ENCODE results near the gene TMPRSS13.
"Not testable (repeated sequence)": the region's sequence is repeated elsewhere in the genome, so short reads cannot be mapped to it uniquely, and the experiment has no call there.

TMPRSS13 gene

GRCh38 chr11:117929142-117929915 lies at the start of gene TMPRSS13:
Gene TMPRSS13, minus strand, starts transcription at chr11:117929402. Its CDS starts 95 bp downstream, at chr11:117929307.
- no peak for DNase-seq (ENCODE audit: low read depth in 2 of 2)

DNA sequence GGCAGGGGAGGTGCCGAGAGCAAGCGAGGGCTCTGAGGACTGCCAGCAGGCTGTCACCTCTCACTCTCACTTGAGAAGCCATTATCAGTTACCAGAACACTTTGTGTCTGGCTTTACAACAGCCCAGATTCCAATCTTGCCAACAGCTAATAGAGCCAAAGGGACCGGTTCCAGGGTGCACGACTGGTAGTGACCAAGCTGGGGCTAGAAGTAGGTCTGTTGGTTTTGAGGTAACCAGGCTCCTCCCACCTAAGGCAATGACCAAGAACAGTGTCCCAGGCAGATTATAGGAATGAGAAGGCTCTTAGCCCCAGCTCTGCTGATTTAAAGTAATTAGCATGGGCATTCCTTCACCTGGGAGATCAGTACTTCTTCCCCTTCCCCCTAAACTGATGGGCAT lies 49.8 kb upstream of the TMPRSS13 start:
- DNase-seq (ENCODE audit: low read depth in 2 of 2), result no peak

- not testable (repeated sequence) for DNase-seq (ENCODE audit: low read depth in 2 of 2)
These were observed 49.2 kb upstream of the TMPRSS13 start for GRCh38 chr11:117978291-117978910.

GRCh38 chr11:117977612-117978264 lies 48.5 kb upstream of the TMPRSS13 start:
- DNase-seq (ENCODE audit: low read depth in 2 of 2), result not testable (repeated sequence)

DNA sequence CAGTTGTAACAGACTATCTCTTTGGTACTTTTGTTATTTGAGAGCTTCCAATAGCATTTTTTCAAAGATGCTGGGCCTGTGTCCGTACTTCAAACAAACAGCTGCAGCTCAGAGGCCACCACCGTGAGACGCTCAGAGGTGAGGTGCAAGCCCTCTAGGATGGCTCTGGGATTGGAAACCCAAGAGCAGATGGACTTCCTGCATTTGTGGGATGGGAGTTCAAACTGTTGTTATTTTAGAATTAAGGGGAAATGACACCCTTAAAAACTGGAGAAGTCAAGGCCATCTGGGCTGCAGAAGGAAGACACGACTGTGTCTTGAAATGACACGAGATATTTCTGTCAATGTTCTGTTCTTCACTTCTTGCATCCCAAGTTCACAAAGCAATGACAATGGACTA lies 47.8 kb upstream of the TMPRSS13 start:
- no peak for DNase-seq (ENCODE audit: low read depth in 2 of 2)

- DNase-seq (ENCODE audit: low read depth in 2 of 2), result no peak
These were observed 47.2 kb upstream of the TMPRSS13 start for GRCh38 chr11:117976445-117976844.

GRCh38 chr11:117973503-117973860 lies 44.3 kb upstream of the TMPRSS13 start:
- no peak for DNase-seq (ENCODE audit: low read depth in 2 of 2)

DNA sequence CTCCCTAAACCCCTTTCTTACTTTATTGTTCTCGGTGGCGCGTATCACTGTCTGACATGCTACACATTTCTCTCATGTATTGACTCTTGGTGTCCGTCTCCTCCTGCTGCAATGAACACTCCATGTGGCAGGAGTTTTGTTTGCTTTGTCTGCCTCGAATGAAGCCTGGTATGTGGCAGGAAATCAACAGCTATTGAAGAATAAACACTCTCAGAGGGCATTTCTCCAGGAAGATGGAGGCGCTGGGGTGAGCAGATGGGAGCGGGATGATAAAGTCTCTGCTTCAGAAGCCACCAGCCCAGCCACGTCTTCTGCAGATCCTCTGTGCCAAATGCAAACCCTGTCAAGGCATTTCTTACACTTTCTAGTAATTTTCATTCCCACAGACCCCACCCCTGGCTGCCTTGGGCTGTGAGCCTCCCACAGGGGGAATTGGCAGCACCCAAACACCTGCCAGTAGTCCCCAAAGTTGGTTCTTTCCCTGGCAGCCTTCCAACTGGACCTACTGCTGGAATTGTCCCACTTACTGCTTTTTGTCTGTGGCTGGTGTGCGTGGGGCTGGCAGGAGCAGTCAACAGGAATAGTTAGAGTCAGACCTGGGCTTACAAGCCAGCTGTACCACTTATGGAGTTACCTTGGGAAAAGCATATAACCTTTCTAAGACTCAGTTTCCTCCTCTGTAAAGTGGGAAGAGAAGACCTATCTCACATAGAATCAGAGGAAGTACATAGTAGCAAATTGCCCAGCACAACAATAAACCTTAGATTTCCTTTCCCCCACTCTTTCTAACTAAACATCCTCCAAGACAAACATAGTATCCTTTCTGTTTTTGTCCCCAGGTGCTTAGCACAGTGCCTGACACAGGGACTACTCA lies 43.7 kb upstream of the TMPRSS13 start:
- DNase-seq (ENCODE audit: low read depth in 2 of 2), result no peak

- DNase-seq (ENCODE audit: low read depth in 2 of 2), result no peak
These were observed 42.8 kb upstream of the TMPRSS13 start for GRCh38 chr11:117972044-117972443.

DNA sequence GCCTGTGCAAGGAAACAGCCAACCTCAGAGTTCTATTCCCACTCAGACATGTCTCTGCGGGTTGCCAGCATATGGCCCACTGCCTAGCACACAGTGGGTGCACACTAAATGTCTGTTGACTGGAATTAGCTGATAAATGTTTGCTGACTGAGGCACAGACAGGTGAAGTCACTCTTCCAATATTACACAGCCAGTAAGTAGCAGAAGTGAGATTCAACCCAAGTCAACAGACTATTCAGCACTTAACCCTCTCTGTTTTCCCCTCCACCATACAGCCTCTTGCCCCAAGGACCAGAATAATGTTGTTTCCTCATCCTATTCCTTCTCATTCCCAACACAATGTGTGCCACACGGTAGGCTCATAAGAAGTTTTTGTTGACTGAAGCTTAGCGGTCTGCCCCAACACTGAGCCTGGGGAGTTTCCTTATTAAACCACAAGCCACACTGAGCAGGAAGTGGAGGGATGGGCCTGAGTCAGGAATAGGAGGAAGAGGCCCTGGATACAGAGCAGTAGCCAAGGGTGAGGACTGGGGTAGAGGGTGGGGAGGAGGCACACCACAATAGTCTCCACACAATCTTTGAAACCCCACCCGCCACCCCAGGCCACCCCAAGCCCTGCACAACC lies 41.3 kb upstream of the TMPRSS13 start:
- DNase-seq (ENCODE audit: low read depth in 2 of 2), result no peak

DNA sequence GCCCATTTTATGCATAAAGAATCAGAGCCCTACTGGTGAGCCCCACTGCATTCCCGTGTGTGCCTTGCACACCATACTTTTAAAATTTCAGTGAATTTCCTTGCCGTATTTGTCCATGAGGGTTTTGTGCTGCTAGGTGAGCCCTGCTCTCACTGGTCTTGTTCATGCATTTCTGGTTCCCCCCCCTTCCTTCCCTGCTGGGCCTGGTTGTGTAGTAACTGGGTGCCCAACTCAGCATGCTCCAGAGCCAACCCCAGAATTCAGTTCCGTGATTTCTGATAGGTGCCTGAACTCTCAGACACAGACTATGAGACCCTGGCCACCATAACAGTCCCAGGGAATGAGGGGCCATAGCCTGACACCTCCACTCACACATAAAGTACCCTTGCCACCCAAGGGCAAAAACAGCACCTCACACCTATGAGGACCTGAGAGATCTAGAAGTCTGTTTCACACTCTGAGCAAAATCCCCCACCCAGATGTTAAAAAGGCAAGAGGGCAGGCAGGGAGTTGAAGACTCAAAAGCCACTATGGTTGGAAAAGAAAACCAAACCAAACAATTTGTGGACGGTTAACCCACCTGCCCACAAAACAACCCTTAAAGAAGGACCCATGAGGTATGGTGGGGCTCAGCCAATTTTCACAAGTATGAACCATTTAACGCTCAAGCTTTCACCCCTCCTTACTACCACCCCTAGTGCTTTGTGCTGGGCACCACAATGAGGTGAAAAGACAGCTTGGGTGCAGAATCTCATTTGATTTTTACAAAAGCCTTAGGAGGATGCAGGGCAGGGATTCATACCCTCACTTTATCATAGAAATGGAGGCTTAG lies 40.2 kb upstream of the TMPRSS13 start:
- DNase-seq (ENCODE audit: low read depth in 2 of 2), result no peak

- DNase-seq (ENCODE audit: low read depth in 2 of 2), result no peak
These were observed 37.7 kb upstream of the TMPRSS13 start for GRCh38 chr11:117966908-117967307.

GRCh38 chr11:117962826-117963225 lies 33.6 kb upstream of the TMPRSS13 start:
- DNase-seq (ENCODE audit: low read depth in 2 of 2), result no peak

DNA sequence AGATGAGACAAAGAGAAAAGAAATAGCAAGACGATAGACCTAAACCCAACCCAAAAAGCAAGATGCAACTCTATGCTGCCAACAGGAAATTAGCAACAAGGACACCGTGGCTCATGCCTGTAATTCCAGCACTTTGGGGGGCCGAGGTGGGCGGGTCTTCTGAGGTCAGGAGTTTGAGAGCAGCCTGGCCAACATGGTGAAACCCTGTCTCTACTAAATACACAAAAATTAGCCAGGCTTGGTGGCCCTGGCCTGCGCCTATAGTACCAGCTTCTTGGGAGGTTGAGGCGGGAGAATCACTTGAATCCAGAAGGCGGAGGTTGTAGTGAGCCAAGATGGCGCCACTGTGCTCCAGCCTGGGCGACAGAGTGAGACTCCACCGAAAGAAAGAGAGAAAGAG lies 32.7 kb upstream of the TMPRSS13 start:
- no peak for DNase-seq (ENCODE audit: low read depth in 2 of 2)

- no peak for DNase-seq (ENCODE audit: low read depth in 2 of 2)
These were observed 31.2 kb upstream of the TMPRSS13 start for GRCh38 chr11:117960406-117960805.

DNA sequence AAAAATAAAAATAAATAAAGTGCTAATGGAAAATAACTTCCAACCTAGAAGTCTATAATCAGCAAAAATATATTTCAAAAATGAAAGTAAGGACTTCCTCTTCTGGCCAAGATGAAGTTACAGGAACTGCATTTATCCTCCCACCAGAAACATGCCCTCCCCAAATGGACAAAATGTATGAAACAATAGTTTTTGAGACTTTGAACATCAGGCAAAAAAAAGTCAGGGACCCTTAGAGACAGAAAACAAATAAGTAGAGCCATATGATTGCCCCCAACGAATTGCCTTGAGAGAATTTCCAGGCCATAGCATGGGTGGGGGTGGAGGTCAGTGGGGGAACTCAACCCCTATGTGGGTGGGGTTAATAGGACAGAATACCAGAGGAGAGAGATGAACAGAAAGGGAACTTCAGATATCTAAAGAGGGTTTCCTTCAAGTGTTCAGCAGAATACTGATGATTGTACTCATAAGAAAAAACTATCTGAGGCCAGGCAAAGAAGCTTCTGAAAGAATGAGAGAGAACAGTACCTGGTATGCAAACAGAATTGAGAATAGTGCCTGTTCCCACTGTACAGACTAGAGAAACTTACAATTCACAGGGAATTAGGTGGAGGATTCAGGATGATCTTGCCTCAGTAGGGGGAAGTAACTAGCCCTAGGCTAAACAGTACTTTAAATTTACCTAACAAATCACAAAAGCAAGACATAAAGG lies 30.4 kb upstream of the TMPRSS13 start:
- DNase-seq (ENCODE audit: low read depth in 2 of 2), result no peak

DNA sequence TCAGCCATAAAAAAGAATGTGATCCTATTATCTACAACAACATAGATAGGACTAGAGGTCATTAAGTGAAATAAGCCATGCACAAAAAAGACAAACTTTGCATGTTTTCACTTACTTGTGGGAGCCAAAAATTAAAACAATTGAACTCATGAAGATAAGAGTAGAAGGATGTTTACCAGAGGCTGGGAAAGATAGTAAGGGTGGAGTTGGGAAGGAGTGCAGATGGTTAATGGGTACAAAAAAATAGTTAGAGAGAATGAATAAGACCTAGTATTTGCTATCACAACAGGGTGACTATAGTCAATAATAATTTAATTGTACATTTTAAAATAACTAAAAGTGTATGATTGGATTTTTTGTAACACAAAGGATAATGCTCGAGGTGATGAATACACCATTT lies 29.7 kb upstream of the TMPRSS13 start:
- DNase-seq (ENCODE audit: low read depth in 2 of 2), result no peak

GRCh38 chr11:117953024-117953671 lies 23.9 kb upstream of the TMPRSS13 start:
- DNase-seq (ENCODE audit: low read depth in 2 of 2), result no peak

All from stimulated activated CD4-positive, alpha-beta T cell treated with anti-CD3 and anti-CD28 coated beads, Interleukin-4, amount 100 ng/mL, for 48 hours (primary cell).